ENCODE measurements around the gene TRIM38. TPM values are rescaled to one million over a fixed set of nuclear protein-coding genes. Genes with fewer than 3 reads are reported as not detected.
A peak's percentile ranks its signal among the peaks of the same experiment; 100 is the strongest.

Gene TRIM38
- total RNA-seq, 1 donor from 2014 or later: 8.1 TPM

- no peak for DNase-seq (ENCODE audit: extremely low spot score in 2 of 2)
- Histone ChIP-seq H3K27me3 (no peaks in the 10 kb centered on the region), H3K36me3 (no peaks in the 10 kb centered on the region), H3K27ac (peak overlapping the region; percentile 77), H3K4me3 (peak overlapping the region; percentile 50 to 61), H3K4me1 (peaks cover 22% of the 10 kb centered on the region), H3K9me3 (no peaks in the 10 kb centered on the region)
- TF ChIP-seq CTCF (IDR thresholded peaks at IDR 0.05): no peak
- no peak for TF ChIP-seq POLR2AphosphoS5 (IDR thresholded peaks at IDR 0.05; ENCODE audit: insufficient read depth in 1 of 2, low read depth in 1 of 2)
- TF ChIP-seq POLR2A (IDR thresholded peaks at IDR 0.05): no peak
- intact Hi-C loops (cut with DNase I): no loop called here
Measured at GRCh38 chr6:26033941-26034354, 71.3 kb downstream of the TRIM38 start.

DNA sequence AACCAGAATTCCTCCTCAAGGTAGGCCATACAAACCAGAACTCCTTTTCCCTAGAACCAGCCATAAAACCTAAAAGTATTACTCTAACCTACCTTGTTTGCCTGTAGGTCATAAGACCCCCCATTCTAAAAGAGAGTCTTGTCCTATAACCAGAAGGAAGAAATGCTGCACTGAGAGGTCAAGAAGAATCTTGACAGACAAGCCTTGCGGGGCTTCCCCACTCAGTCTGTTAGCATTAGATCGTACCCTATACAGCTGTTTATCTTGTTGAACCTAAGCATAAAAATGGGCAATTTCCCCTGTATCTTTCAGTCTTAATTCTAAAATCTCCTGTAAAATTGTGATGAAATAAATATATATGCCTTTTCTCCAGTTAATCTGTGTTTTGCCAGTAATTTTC lies 72.3 kb downstream of the TRIM38 start:
- H3K27ac ChIP-seq: no peak overlapping the region
- no peak for DNase-seq (ENCODE audit: extremely low spot score in 2 of 2)
- H3K36me3 ChIP-seq: no peaks in the 10 kb centered on the region
- intact Hi-C loops (cut with DNase I): no loop called here
- TF ChIP-seq CTCF (IDR thresholded peaks at IDR 0.05): no peak
- no peak for TF ChIP-seq POLR2A (IDR thresholded peaks at IDR 0.05)
- no peak for TF ChIP-seq POLR2AphosphoS5 (IDR thresholded peaks at IDR 0.05; ENCODE audit: insufficient read depth in 1 of 2, low read depth in 1 of 2)
- no peaks in the 10 kb centered on the region for H3K9me3 ChIP-seq
- H3K4me3 ChIP-seq: no peak overlapping the region
- no peaks in the 10 kb centered on the region for H3K27me3 ChIP-seq
- peaks cover 22% of the 10 kb centered on the region for H3K4me1 ChIP-seq

Small RNA genes lying within 50 kb of the gene (small RNA-seq; reads per million reads assigned to genes)
- not detected for gene HIST1H1PS2

Other genes with a start within 250 kb of the TRIM38 start
- gene SLC17A4, start 208.1 kb upstream of the TRIM38 start, total RNA-seq: not detected
- gene SLC17A1, start 130.8 kb upstream of the TRIM38 start, total RNA-seq: not detected
- gene SLC17A3, start 88.6 kb upstream of the TRIM38 start, total RNA-seq: not detected
- gene SLC17A2, start 32.1 kb upstream of the TRIM38 start, total RNA-seq: not detected
- gene HFE, start 124.6 kb downstream of the TRIM38 start, total RNA-seq: 7.6 TPM